Inflammatory macrophage treated with lipopolysaccharide for 4 hours (primary cell): ENCODE results near the gene TAMM41.
"Not testable (repeated sequence)": the region's sequence is repeated elsewhere in the genome, so short reads cannot be mapped to it uniquely, and the experiment has no call there.

Source experiments
- DNase-seq: peaks from one replicate; pipeline ENCODE4 v3.0.0-alpha.2; 2020

Gene TAMM41

DNA sequence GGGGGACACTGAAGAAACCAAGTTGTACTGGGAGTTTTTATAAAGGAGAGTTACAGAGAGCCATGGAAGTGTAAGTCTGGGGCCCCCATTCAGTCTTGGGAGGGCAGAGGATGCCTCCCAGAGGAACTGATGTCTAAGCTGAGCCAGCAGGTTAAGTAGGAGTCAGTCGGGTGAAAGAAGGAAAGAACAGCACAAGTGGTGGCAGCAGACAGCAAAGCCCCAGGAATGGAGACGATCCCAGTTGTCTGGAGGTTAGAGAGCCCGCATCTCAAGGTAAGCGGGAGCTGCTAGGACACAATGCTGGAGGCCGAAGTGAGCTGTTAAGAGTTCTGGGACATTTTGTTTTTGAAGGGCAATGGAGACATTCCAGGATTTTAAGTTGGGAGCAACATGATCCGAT, 88.8 kb downstream of the TAMM41 start:
- DNase-seq = no peak

DNA sequence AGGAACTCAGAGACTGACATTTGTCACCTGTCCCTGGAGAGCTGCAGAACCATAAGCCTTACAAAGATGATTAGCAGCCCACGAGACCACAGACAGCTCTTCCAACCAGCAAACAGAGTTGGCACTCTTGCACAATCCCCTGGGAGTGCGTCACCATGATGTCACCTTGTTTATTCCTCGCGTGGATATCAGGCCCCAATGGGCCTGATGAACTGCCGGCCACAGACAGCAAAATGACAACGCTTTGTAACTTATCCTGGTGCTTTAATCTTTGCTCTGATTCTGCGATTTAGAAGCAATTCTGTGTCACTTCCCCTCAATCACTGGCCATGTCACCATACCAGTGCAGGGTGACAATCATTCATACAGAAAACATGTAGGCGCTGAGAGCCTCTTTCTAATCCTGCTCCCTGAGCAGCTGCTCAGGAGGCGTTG, 89.2 kb downstream of the TAMM41 start:
- DNase-seq = peak; percentile 2

DNA sequence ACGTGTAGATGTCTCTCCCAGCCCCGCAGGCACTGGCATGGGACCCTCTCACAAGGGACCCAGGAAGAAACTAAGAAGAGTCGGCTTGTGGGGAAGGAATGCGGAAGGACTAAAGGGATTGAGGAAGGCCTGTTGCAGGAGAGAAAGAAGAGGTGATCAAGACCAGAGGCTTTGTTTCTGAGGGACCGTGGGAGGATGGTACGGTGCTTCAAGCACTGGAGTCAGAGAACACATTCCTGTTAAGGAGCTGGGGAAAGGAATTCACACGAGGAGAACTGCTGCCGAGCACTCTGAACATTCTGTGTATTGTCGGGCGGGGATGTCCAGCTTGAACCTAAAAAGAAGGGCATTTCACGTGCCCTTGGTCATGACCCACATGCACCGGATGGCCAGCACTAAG, 91.4 kb downstream of the TAMM41 start:
- DNase-seq = no peak

DNA sequence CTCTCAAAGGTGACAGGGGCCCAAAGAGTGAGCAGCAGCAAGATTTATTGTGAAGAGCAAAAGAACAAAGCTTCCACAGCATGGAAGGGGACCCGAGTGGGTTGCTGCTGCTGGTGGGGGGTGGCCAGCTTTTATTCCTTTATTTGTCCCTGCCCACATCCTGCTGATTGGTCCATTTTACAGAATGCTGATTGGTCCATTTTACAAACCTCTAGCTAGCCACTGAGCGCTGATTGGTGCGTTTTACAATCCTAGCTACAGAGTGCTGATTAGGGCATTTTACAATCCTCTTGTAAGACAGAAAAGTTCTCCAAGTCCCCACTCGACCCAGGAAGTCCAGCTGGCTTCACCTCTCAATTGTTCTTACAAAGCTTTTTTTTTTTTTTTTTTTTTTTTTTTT, 94.4 kb downstream of the TAMM41 start:
- DNase-seq = not testable (repeated sequence)

DNA sequence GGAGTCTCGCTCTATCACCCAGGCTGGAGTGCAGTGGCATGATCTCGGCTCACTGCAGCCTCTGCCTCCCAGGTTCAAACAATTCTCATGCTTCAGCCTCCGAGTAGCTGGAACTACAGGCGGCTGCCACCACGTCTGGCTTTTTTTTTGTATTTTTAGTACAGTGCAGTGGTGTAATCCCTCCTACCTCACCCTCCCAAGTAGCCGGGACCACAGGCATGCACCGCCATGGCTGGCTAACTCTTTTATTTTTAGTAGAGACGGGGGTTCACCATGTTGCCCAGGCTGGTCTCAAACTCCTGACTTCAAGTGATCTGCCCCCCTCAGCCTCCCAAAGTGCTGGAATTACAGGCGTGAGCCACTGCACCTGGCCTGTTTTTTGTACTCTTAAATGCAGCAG, 98.4 kb downstream of the TAMM41 start:
- DNase-seq = not testable (repeated sequence)
